Stromal cell of bone marrow (primary cell): Measurements from ENCODE around the gene WDR43.

Experiments
- DNase-seq: peaks from one replicate; pipeline ENCODE4 v3.0.0-alpha.2; 2012; ENCODE audit warnings: low read depth

The WDR43 gene

DNA sequence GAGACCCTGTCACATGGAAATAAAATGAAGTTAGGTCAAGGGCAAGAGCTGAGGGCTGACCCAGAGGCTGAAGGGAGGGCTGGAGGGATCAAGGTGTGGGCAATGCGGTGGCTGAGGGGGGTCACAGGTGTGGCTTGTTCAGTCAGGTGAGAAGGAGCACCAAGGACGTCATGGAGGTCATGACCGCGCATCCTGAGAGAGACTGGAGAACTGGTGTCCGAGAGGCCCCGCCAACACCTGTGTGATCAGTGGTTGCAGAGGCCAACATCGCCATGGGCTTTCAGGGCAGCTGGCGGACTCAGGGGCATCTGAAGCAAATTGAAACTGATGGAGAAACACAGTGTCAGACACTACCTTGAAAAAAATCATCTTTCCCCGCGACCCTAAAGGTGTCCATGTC is 99.6 kb downstream of the WDR43 start:
- DNase-seq: no peak

- no peak for DNase-seq
These were observed 100.2 kb downstream of the WDR43 start for GRCh38 chr2:28994679-28995078.

- DNase-seq: no peak
These were observed 101.6 kb downstream of the WDR43 start for GRCh38 chr2:28995765-28996750.

- no peak for DNase-seq
These were observed 102.9 kb downstream of the WDR43 start for GRCh38 chr2:28997237-28997846.
